H7 (cell line): Measurements from ENCODE around the gene PCNX2. TPM values are rescaled to one million over a fixed set of nuclear protein-coding genes. Genes with fewer than 3 reads are reported as not detected.
"Not testable (repeated sequence)": the region's sequence is repeated elsewhere in the genome, so short reads cannot be mapped to it uniquely, and the experiment has no call there.

Source experiments
- DNase-seq: peaks from one replicate; pipeline ENCODE4 v3.0.0; 2012
- H3K27me3 ChIP-seq: 2 replicates; pipeline ENCODE4 v1.6.0; 2011; ENCODE audit warnings: mild to moderate bottlenecking, low read length; ENCODE audit not compliant: control insufficient read depth, insufficient read depth
- H3K36me3 ChIP-seq: replicated peaks from 2 replicates; pipeline ENCODE4 v1.5.1; 2011; ENCODE audit warnings: low read length; ENCODE audit not compliant: control insufficient read depth, insufficient read depth
- H3K4me3 ChIP-seq: 2 replicates; pipeline ENCODE4 v1.5.1; 2011; ENCODE audit warnings: low read depth, mild to moderate bottlenecking, control low read depth, low read length, moderate library complexity; ENCODE audit not compliant: insufficient read depth
- total RNA-seq: library from RNA; depleted of rRNA; stranded (reverse); fragments of >200 nt; shearing (Covaris generic); gene quantifications from 2 replicates; pipeline ENCODE4 v1.2.3, GENCODE V29; 2014

PCNX2 gene
- total RNA-seq, 1 experiment from 2014 or later = 43.8 TPM

DNA sequence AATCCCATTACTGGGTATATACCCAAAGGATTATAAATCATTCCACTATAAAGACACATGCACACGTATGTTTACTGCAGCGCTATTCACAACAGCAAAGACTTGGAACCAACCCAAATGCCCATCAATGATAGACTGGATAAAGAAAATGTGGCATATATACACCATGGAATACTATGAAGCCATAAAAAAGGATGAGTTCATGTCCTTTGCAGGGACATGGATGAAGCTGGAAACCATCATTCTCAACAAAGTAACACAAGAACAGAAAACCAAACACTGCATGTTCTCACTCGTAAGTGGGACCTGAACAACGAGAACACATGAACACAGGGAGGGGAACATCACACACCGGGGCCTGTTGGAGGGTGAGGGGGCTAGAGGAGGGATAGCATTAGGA lies 291.9 kb downstream of the PCNX2 start:
- not testable (repeated sequence) for H3K27me3 ChIP-seq, H3K4me3 ChIP-seq, DNase-seq
- peaks cover 11% of the 10 kb centered on the region for H3K36me3 ChIP-seq

DNA sequence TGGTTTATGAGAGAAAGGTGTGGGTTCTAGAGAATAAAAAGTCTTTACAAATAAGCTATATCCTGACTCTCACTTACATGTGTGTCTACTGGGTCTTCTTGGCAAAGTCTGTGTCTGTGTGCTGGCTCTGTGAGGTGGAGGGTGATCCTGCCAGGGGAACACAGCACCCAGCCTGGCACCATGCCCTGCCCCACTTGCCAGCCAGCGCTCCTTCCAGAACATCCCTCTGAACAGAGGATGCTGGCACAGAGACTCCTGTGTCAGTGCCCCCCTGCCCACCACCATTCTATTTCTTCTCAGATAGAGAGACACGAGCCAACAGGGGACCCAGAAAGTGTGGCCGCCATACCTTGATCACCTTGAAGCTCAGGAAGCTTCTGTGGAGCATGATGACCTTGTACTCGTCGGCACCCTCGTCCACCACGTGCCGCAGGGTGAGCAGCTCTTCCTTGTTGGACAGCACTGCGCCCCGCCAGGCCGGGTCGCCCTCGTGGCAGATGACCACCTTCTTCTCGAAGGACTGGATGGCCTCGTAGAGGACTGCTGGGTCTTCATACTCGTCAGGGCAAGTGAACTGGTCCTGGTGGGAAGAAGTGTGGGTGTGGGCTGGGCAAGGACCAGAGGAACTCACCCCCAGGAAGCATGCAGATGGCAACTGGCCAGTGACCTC lies 295.4 kb downstream of the PCNX2 start:
- Histone ChIP-seq H3K4me3 (no peak overlapping the region), H3K27me3 (no peaks in the 10 kb centered on the region), H3K36me3 (peaks cover 16% of the 10 kb centered on the region)
- DNase-seq = no peak

DNA sequence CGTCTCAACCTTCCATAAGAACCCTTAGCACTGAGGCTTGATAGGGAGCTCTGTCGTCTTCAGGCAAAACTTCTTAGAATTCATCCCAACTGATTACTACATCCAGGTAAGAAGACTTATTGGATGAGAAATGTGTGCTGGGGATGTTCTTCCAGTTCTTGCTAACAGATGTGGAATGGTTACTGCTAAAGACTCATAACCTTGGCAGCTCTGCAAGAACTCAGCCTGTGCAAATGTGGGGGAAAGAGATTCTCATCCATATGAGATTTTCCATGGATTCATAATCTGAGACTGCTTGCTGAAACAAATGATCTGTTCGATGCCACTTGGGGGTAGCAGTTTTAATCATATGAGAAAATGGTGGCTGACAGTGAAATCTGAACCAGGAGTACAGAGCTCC lies 296.9 kb downstream of the PCNX2 start:
- Histone ChIP-seq H3K36me3 (peaks cover 21% of the 10 kb centered on the region), H3K4me3 (no peak overlapping the region), H3K27me3 (no peaks in the 10 kb centered on the region)
- DNase-seq = no peak

DNA sequence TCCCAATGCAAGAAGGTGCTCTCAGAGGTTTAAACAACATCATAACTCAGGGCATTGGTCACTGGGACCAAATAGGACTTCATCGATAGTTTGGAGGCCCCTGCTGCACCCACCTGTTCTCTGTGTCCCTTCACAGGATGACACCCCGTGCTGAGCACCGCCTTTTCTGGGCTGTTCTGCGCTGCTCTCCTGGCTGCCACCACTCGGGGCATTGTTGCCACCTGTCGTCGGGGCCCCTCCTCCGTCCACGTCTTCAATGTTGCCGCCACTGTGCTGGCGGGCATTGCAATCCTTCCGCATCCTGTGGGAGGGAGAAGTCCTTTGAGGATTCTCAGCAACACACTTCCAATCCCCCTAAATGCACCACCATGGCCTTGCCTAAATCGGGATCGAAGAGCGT lies 297.4 kb downstream of the PCNX2 start:
- H3K27me3 ChIP-seq = no peaks in the 10 kb centered on the region
- no peak for DNase-seq
- H3K4me3 ChIP-seq = no peak overlapping the region
- H3K36me3 ChIP-seq = peaks cover 22% of the 10 kb centered on the region

DNA sequence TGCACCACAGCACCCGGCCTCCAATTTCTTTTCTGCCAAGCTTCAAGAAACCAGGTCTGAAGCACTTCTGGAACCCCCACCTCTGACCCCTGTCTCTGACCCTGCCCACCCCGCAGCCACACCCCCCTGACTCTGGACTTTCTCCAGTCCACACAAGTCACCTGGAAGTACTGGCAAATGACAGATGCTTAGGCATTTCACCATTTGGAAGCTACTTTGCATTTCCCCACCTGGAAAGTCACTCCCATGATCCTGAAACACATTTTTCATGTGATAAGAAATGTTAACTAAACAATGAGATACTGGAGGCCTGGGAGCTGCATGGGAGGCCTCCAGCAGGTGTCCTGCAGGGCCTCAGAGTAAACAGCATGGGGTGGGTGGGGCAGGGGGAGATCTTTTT lies 299.4 kb downstream of the PCNX2 start:
- H3K4me3 ChIP-seq = no peak overlapping the region
- no peak for DNase-seq
- H3K36me3 ChIP-seq = peaks cover 28% of the 10 kb centered on the region
- no peaks in the 10 kb centered on the region for H3K27me3 ChIP-seq

DNA sequence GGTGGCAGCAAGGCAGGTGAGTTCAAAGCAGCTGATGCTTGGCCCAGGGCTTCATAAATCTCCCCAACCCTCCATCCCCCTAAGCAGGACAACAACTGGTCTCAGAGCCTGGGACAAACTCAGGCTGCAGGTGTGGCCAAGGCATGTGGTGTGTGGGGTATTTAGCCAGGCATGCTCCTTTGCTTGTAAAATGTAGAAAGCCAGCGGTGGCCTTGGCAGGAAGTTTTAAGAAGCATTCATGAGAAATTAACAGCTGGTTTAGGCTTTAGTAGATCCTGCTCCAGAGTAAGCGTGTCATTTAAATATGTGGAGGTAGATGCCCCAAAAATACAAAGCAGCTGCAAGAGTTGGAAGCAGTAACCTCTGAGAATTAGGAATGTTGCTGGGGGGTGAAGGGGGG lies 300.3 kb downstream of the PCNX2 start:
- DNase-seq = no peak
- Histone ChIP-seq H3K27me3 (no peaks in the 10 kb centered on the region), H3K36me3 (peaks cover 26% of the 10 kb centered on the region), H3K4me3 (no peak overlapping the region)

DNA sequence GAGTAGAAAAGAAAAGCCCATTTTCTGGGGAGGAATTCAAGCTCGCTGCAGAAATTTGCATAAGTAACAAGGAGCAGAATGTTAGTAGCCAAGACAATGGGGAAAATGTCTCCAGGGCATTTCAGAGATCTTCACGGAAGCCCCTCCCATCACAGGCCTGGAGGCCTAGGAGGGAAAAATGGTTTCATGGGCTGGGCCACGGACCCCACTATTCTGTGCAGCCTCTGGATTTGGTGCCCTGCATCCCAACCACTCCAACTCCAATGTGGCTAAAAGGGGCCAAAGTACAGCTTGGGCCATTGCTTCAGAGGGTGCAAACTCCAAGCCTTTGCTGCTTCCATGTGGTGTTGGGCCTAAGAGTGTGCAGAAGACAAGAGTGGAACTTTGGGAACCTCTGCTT lies 302.0 kb downstream of the PCNX2 start:
- no peak for DNase-seq
- Histone ChIP-seq H3K4me3 (no peak overlapping the region), H3K36me3 (peaks cover 17% of the 10 kb centered on the region)

DNA sequence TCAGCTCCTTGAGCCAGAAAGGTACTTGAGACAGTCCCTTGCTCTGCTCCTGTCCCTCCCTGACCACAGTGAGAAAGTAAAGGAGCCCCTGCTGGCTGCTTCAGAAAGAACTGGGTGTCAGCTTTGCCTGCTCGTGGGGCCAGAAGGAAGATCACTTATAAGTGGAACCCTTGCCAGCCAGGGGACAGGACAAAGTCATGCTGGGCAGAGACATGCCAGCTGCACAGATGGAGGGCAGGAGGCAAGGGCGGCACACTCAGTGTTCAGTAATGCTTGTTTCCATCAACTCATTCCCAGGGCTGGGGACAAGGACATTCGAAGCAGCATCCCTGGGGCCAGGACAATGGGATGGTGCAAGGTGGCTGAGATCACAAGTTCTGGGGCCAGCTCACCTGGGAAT lies 303.3 kb downstream of the PCNX2 start:
- Histone ChIP-seq H3K4me3 (no peak overlapping the region), H3K27me3 (no peaks in the 10 kb centered on the region), H3K36me3 (peaks cover 12% of the 10 kb centered on the region)
- DNase-seq = no peak

More for the DNA sequence above, 302.0 kb downstream of the PCNX2 start:
- no peaks in the 10 kb centered on the region for H3K27me3 ChIP-seq

DNA sequence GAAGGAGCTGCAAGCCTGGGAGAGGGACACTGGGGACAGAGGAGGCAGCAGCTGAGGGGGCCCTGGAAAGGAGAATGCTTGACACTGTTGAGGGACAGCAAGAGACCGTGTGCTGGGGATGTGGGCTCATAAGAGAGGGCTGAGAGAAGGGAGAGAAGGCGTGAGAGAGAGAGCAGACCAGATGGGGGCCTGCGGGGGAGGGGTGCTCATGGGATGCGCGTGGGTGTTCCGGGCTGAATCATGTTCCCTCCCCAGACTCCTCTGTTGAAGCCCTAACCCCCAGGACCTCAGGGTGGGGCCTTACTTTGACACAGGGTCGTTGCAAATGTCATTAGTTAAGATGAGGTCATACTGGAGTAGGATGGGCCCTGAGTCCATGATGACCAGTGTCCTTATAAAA lies 304.3 kb downstream of the PCNX2 start:
- H3K4me3 ChIP-seq = no peak overlapping the region
- no peaks in the 10 kb centered on the region for H3K27me3 ChIP-seq
- peaks cover 12% of the 10 kb centered on the region for H3K36me3 ChIP-seq
- DNase-seq = no peak

DNA sequence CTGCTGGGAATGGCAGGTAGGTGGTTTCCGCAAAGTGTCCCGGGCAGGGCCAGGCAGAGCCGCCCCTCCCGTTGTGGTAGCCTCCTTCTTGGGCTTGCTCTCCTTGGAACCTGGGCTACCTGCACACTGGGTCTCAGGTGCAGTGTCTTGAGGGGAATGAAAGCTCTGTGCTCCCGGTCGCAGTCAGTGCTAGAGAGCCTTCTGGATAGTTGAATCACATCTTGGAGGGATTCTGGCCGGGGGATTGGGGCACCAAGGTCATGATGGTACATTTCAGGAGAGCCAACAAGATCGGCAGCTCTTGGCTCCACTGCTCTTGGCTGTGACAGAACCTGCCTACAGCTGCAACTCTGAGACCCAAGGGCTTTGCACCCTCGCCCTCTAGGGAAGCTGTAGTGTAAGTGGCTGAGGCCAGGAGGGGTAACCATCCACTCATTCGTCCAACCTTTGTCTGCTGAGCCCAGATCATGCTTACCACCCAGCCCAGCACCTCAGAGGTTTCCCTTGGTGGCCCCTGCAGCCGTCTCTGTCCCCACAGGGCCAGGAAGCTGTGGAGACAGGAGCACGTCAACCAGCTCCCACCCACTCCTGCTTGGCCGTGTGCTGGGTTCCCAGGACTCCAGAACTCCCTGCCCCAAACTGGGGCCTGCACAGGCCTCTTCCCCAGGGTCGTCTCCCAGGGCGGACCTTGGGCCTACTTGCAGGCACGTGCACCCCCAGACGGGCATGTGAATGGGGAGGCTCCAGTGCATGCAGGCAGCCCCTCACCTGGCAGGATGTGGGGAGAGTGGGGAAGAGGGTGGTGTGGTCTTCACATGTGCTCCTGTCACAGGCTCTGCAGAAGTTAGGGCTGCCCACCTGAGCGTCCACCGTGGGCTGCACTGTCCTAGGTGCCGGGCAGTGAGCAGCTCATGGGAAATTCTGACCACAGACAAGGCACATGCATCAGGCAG lies 305.1 kb downstream of the PCNX2 start:
- H3K27me3 ChIP-seq = no peaks in the 10 kb centered on the region
- no peak for DNase-seq
- H3K36me3 ChIP-seq = peaks cover 12% of the 10 kb centered on the region
- H3K4me3 ChIP-seq = no peak overlapping the region

DNA sequence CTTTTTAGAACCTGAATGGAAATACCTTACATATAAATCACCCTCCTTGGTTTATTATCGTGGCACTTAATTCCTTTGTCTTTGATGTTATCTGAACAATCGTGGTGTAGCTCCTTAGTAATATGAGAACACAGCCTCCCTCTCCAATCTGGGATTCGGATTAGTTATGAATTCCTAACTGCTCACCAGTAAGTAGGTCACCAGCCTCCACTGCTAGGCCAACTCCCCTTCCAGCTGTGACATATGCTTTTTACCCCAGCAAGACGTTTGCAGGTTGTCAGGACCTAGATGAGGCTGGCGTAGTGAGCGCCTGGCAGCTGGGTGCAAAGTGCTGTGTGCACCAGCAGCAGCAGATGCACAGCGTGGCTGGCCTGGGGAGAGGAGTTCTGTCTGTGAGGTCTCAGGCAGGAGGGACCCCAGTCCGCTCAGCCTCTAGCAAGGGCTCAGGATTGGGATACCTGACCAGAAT lies 306.9 kb downstream of the PCNX2 start:
- peak; percentile 15 for DNase-seq
- Histone ChIP-seq H3K36me3 (peaks cover 10% of the 10 kb centered on the region), H3K4me3 (no peak overlapping the region), H3K27me3 (no peaks in the 10 kb centered on the region)

DNA sequence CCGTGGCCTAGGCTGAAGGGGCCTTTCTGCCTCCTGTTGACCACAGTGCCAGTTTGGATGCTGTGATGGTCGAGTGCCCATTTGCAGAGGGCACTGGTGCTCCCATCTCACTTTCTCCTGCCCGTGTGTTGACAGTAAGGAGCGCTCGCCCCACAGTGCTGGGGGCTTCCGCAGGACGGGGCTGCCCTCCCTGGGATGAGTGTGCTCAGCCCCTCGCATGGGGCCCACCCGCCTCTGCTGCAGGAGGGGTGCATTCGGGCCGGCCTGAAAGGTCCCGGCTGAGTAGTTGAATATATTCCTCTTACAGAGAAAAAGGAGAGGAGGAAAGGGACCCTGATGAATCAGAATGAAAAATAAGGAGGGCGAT lies 307.8 kb downstream of the PCNX2 start:
- Histone ChIP-seq H3K27me3 (no peaks in the 10 kb centered on the region), H3K36me3 (peaks cover 9% of the 10 kb centered on the region), H3K4me3 (no peak overlapping the region)
- DNase-seq = peak; percentile 26

DNA sequence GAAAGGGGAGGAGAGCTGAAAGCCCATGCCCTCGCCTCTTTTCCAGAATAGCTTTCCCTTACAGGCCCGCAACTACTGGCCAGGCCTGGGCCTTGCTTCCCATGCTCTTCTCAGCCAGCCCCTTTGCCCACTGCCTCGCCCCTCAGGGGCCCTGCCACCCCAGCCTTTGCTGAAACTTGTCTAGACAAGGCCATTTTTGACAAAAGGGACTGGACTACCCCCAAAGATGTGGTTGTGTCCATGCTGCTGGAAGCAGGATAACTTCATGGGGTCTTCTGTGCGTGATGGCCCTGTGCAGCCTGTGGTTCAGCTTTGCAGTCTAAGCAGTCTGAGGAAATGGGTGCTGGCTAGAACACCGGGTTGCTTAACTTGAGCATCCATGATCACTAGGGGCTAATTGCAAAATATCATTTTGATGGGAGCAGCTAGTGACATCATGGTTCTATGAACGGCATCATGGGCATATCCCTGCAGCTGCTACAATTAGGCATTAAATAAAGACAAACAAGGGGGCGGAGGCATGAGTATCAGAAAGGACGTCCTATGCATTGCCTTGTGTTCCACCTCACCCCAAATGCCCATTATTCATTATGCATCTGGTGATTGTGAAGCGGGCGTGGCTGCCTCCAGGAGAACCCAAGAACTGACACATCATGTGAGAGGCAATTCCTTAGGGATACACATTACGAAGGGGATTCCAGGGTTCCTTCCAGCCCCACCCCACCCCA lies 308.3 kb downstream of the PCNX2 start:
- H3K27me3 ChIP-seq = no peaks in the 10 kb centered on the region
- peaks cover 7% of the 10 kb centered on the region for H3K36me3 ChIP-seq
- no peak overlapping the region for H3K4me3 ChIP-seq
- DNase-seq = peak; percentile 17

DNA sequence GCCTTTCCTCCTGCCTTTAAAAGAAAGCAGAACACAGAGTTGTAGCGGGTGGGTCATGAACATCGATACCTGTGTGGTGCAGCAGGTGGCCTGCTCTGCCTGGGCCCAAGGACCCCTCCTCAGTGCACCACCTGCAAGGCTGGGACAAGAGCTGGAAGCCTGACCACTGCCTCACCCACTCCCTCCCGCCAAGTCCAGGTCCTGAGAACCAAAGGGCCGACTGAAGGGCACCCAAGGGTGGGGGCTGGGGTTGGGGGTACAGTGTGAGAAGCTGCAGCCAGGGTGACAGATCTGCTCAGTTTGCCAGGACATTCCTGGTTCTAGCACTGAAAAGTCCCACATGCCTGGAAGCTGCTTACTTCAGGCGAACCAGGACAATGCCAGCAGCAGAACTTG lies 309.0 kb downstream of the PCNX2 start:
- DNase-seq = no peak
- Histone ChIP-seq H3K4me3 (no peak overlapping the region), H3K27me3 (no peaks in the 10 kb centered on the region), H3K36me3 (peaks cover 5% of the 10 kb centered on the region)
